Astrocyte (in vitro differentiated cells and primary cell): ENCODE results near the gene FUZ. TPM values are rescaled to one million over a fixed set of nuclear protein-coding genes. Genes with fewer than 3 reads are reported as not detected.

Experiments
- DNase-seq: peaks from one replicate; pipeline ENCODE4 v3.0.0-alpha.2; 2010; ENCODE audit warnings: low read depth
- FAIRE-seq: peaks from 2 replicates; lab custom pipeline; 2011; peaks lifted over from hg19 to GRCh38; lab: Jason Lieb, UNC
- H2AFZ ChIP-seq: 2 replicates; pipeline ENCODE4 v1.6.0; 2012; ENCODE audit warnings: low read depth, low read length, inconsistent platforms
- H3K27ac ChIP-seq: 2 replicates; pipeline ENCODE4 v1.5.1; 2011; ENCODE audit warnings: low read depth, low read length, inconsistent platforms
- H3K27me3 ChIP-seq: 2 replicates; pipeline ENCODE4 v1.6.0; 2011; ENCODE audit warnings: low read length, inconsistent platforms; ENCODE audit not compliant: insufficient read depth
- H3K36me3 ChIP-seq: 2 replicates; pipeline ENCODE4 v1.5.1; 2011; ENCODE audit warnings: low read length, inconsistent platforms; ENCODE audit not compliant: insufficient read depth
- H3K4me1 ChIP-seq: 2 replicates; pipeline ENCODE4 v1.5.1; 2011; ENCODE audit warnings: low read length, inconsistent platforms; ENCODE audit not compliant: insufficient read depth
- H3K4me2 ChIP-seq: 2 replicates; pipeline ENCODE4 v1.6.0; 2012; ENCODE audit warnings: low read length, inconsistent platforms
- H3K4me3 ChIP-seq: 2 replicates; pipeline ENCODE4 v1.5.1; 2011; ENCODE audit warnings: low read depth, mild to moderate bottlenecking, low read length, inconsistent platforms; ENCODE audit not compliant: insufficient read depth
- H3K79me2 ChIP-seq: 2 replicates; pipeline ENCODE4 v1.6.0; 2012; ENCODE audit warnings: mild to moderate bottlenecking, low read length, inconsistent platforms; ENCODE audit not compliant: insufficient read depth
- H3K9ac ChIP-seq: 2 replicates; pipeline ENCODE4 v1.6.0; 2012; ENCODE audit warnings: mild to moderate bottlenecking, low read length, inconsistent platforms
- H3K9me3 ChIP-seq: 2 replicates; pipeline ENCODE4 v1.5.1; 2012; ENCODE audit warnings: low read depth, mild to moderate bottlenecking, low read length, inconsistent platforms; ENCODE audit not compliant: insufficient read depth
- H4K20me1 ChIP-seq: 2 replicates; pipeline ENCODE4 v1.6.0; 2012; ENCODE audit warnings: low read length, inconsistent platforms; ENCODE audit not compliant: insufficient read depth
- H3K27ac Mint-ChIP-seq: one replicate; pipeline ENCODE4 v1.8.0; 2021; ENCODE audit warnings: mild to moderate bottlenecking, mixed read lengths; ENCODE audit not compliant: unreplicated experiment
- H3K27me3 Mint-ChIP-seq: one replicate; pipeline ENCODE4 v1.8.0; 2021; ENCODE audit warnings: low read depth, mixed read lengths; ENCODE audit not compliant: unreplicated experiment
- H3K36me3 Mint-ChIP-seq: one replicate; pipeline ENCODE4 v1.8.0; 2021; ENCODE audit warnings: low read depth, mixed read lengths; ENCODE audit not compliant: unreplicated experiment
- H3K4me1 Mint-ChIP-seq: one replicate; pipeline ENCODE4 v1.8.0; 2021; ENCODE audit warnings: low read depth, mixed read lengths; ENCODE audit not compliant: unreplicated experiment
- H3K4me3 Mint-ChIP-seq: one replicate; pipeline ENCODE4 v1.8.0; 2021; ENCODE audit warnings: mild to moderate bottlenecking, moderate library complexity, mixed read lengths; ENCODE audit not compliant: unreplicated experiment
- H3K9me3 Mint-ChIP-seq: one replicate; pipeline ENCODE4 v1.8.0; 2021; ENCODE audit warnings: mild to moderate bottlenecking, mixed read lengths; ENCODE audit not compliant: unreplicated experiment
- EZH2 ChIP-seq: IDR thresholded peaks from 2 replicates; pipeline ENCODE4 v1.6.1; 2012; ENCODE audit warnings: mild to moderate bottlenecking, low read length, inconsistent platforms; ENCODE audit not compliant: insufficient read depth
- total RNA-seq: library from RNA; stranded (reverse); gene quantifications from 2 replicates; pipeline ENCODE4 v1.2.1, GENCODE V29; 2021
- TF ChIP-seq, protein P1 (sequence below): IDR thresholded peaks from 2 replicates; pipeline ENCODE4 v1.5.1; 2011; ENCODE audit warnings: low read depth, mild to moderate bottlenecking, inconsistent platforms, low read length, moderate library complexity; ENCODE audit not compliant: insufficient read depth

Gene FUZ
- total RNA-seq, 1 donor from 2014 or later = 9.8 TPM

GRCh38 chr19:49849433-49850220 is 36.5 kb upstream of the FUZ start:
- peaks cover 24% of the 10 kb centered on the region for H3K4me1 Mint-ChIP-seq

GRCh38 chr19:49848938-49849337 is 35.8 kb upstream of the FUZ start:
- peak overlapping the region; percentile 1 for H3K27ac Mint-ChIP-seq
- Histone ChIP-seq H2AFZ (no peak overlapping the region), H4K20me1 (peaks cover 39% of the 10 kb centered on the region), H3K4me3 (no peak overlapping the region), H3K4me1 (peaks cover 27% of the 10 kb centered on the region), H3K4me2 (no peak overlapping the region), H3K9ac (no peak overlapping the region), H3K36me3 (no peaks in the 10 kb centered on the region), H3K27me3 (no peaks in the 10 kb centered on the region), H3K9me3 (no peaks in the 10 kb centered on the region), H3K27ac (no peak overlapping the region), H3K79me2 (peaks cover 32% of the 10 kb centered on the region)
- peak overlapping the region; percentile 67 for H3K4me3 Mint-ChIP-seq
- no peak for FAIRE-seq
- peaks cover 13% of the 10 kb centered on the region for H3K9me3 Mint-ChIP-seq
- no peak for TF ChIP-seq EZH2
- TF ChIP-seq, protein P1, sequence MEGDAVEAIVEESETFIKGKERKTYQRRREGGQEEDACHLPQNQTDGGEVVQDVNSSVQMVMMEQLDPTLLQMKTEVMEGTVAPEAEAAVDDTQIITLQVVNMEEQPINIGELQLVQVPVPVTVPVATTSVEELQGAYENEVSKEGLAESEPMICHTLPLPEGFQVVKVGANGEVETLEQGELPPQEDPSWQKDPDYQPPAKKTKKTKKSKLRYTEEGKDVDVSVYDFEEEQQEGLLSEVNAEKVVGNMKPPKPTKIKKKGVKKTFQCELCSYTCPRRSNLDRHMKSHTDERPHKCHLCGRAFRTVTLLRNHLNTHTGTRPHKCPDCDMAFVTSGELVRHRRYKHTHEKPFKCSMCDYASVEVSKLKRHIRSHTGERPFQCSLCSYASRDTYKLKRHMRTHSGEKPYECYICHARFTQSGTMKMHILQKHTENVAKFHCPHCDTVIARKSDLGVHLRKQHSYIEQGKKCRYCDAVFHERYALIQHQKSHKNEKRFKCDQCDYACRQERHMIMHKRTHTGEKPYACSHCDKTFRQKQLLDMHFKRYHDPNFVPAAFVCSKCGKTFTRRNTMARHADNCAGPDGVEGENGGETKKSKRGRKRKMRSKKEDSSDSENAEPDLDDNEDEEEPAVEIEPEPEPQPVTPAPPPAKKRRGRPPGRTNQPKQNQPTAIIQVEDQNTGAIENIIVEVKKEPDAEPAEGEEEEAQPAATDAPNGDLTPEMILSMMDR = no peak
- peaks cover 17% of the 10 kb centered on the region for H3K36me3 Mint-ChIP-seq
- peaks cover 24% of the 10 kb centered on the region for H3K4me1 Mint-ChIP-seq
- H3K27me3 Mint-ChIP-seq = no peaks in the 10 kb centered on the region
- DNase-seq = no peak

More at GRCh38 chr19:49849433-49850220, 36.5 kb upstream of the FUZ start:
- DNase-seq = no peak
- Histone ChIP-seq H4K20me1 (peaks cover 45% of the 10 kb centered on the region), H3K9ac (peak overlapping the region; percentile 99), H3K9me3 (no peaks in the 10 kb centered on the region), H3K27me3 (no peaks in the 10 kb centered on the region), H2AFZ (no peak overlapping the region), H3K36me3 (no peaks in the 10 kb centered on the region), H3K4me3 (peak overlapping the region; percentile 75), H3K4me2 (peak overlapping the region; percentile 93), H3K27ac (no peak overlapping the region), H3K79me2 (peaks cover 39% of the 10 kb centered on the region), H3K4me1 (peaks cover 28% of the 10 kb centered on the region)
- no peak for TF ChIP-seq EZH2
- TF ChIP-seq, protein P1 = no peak
- Mint-ChIP-seq H3K9me3 (peaks cover 13% of the 10 kb centered on the region), H3K27me3 (no peaks in the 10 kb centered on the region), H3K27ac (peak overlapping the region; percentile 29), H3K36me3 (peaks cover 17% of the 10 kb centered on the region), H3K4me3 (peak overlapping the region; percentile 83)
- FAIRE-seq = no peak
